Stimulated activated CD4-positive, alpha-beta T cell treated with anti-CD3 and anti-CD28 coated beads, Interleukin-15, amount 100 ng/mL, for 48 hours (primary cell): Measurements from ENCODE around the gene HDLBP.
"Not testable (repeated sequence)": the region's sequence is repeated elsewhere in the genome, so short reads cannot be mapped to it uniquely, and the experiment has no call there.

Source experiments
- DNase-seq, 2 donors: peaks; one replicate each; pipeline ENCODE4 v3.0.0-alpha.2; 2020; ENCODE audit warnings: low read depth in 2 of 2

Gene HDLBP

GRCh38 chr2:241302759-241303651 is 12.5 kb downstream of the HDLBP start:
- no peak for DNase-seq

GRCh38 chr2:241302083-241302482 is 13.4 kb downstream of the HDLBP start:
- DNase-seq = no peak

GRCh38 chr2:241300000-241300399 is 15.5 kb downstream of the HDLBP start:
- DNase-seq = no peak

GRCh38 chr2:241298673-241299072 is 16.8 kb downstream of the HDLBP start:
- no peak for DNase-seq

GRCh38 chr2:241296767-241297166 is 18.7 kb downstream of the HDLBP start:
- DNase-seq = no peak

- no peak for DNase-seq
Observed at GRCh38 chr2:241295326-241296095, 20.0 kb downstream of the HDLBP start.

- DNase-seq = not testable (repeated sequence)
Observed at GRCh38 chr2:241293378-241293797, 22.1 kb downstream of the HDLBP start.

- DNase-seq = no peak
Observed at GRCh38 chr2:241291977-241292376, 23.5 kb downstream of the HDLBP start.

- DNase-seq = no peak
Observed at GRCh38 chr2:241291153-241291552, 24.3 kb downstream of the HDLBP start.

- DNase-seq = no peak
Observed at GRCh38 chr2:241289597-241289996, 25.9 kb downstream of the HDLBP start.

GRCh38 chr2:241289053-241289452 is 26.4 kb downstream of the HDLBP start:
- DNase-seq = no peak

- DNase-seq = no peak
Observed at GRCh38 chr2:241288324-241288888, 27.1 kb downstream of the HDLBP start.

GRCh38 chr2:241286348-241287090 is 29.0 kb downstream of the HDLBP start:
- no peak for DNase-seq

- no peak for DNase-seq
Observed at GRCh38 chr2:241285596-241285995, 29.9 kb downstream of the HDLBP start.

GRCh38 chr2:241282555-241282954 is 32.9 kb downstream of the HDLBP start:
- no peak for DNase-seq

GRCh38 chr2:241280291-241280690 is 35.2 kb downstream of the HDLBP start:
- no peak for DNase-seq

- no peak for DNase-seq
Observed at GRCh38 chr2:241279828-241280227, 35.6 kb downstream of the HDLBP start.

- DNase-seq = no peak
Observed at GRCh38 chr2:241279413-241279812, 36.1 kb downstream of the HDLBP start.

GRCh38 chr2:241278306-241278705 is 37.2 kb downstream of the HDLBP start:
- not testable (repeated sequence) for DNase-seq

GRCh38 chr2:241275910-241276309 is 39.6 kb downstream of the HDLBP start:
- DNase-seq = no peak

- no peak for DNase-seq
Observed at GRCh38 chr2:241275504-241275903, 40.0 kb downstream of the HDLBP start.

- DNase-seq = no peak
Observed at GRCh38 chr2:241274127-241274526, 41.3 kb downstream of the HDLBP start.
